Measurements from ENCODE around the gene CORT.
"Not testable (repeated sequence)": the region's sequence is repeated elsewhere in the genome, so short reads cannot be mapped to it uniquely, and the experiment has no call there.

The CORT gene, protein sequence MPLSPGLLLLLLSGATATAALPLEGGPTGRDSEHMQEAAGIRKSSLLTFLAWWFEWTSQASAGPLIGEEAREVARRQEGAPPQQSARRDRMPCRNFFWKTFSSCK

DNA sequence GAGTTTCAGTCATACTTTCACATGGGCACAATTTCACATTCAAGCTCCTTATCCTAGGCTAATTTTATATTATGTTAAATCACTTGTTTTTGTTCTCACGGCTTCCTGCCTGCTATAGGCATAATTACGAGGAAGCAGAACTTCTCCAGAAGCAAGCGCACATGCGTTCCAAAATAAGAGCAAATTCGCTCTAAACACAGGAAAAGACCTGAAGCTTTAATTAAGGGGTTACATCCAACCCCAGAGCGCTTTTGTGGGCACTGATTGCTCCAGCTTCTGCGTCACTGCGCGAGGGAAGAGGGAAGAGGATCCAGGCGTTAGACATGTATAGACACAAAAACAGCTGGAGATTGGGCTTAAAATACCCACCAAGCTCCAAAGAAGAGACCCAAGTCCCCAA, at the start of gene CORT:
CORT (plus strand) TSS at position 281 of the 400 bp plus-strand sequence. CDS start 193 bp downstream, outside the sequence.
- no peak for DNase-seq (ENCODE audit: low read depth in 2 of 2)

DNA sequence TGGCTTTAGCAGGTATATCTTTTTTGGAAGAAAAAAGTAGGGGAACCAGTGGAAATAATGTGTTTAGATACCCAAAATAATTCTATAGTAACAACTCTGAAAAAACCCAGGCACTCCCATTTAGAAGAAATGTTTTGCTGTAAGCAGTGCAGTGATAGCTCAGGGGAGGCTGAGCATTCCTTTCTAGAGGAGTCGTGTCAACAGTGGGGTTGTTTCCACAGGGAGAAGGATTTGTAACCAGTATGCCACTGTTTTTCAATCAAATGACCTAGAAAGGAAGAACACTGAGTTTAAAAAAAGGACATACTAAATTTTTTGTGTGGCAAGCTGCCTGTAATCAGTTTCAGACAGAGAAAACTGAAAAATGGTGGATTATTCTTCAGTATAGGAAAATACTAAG, 48.5 kb upstream of the CORT start:
- DNase-seq (ENCODE audit: low read depth in 2 of 2), result no peak

DNA sequence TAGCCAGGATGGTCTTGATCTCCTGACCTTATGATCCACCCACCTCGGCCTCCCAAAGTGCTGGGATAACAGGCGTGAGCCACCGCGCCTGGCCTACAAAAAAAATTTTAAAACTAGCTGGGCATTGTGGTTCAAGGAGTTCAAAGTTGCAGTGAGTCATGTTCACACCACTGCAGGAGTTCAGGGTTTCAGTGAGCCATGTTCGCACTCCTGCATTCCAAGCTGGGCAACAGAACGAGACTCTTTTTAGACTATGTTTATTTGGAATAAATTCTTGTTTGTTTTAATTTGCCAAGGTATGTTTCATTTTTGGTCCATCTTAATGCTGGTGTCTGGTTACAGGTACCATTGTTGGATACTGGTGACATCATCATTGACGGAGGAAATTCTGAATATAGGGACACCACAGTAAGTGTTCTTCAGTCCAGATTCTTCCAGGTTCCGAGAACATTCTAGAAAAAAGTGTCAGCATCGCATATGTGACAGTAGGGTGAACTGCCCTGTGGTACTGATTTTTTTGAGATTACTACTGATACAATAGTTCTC, 47.0 kb upstream of the CORT start:
- DNase-seq (ENCODE audit: low read depth in 2 of 2), result no peak

DNA sequence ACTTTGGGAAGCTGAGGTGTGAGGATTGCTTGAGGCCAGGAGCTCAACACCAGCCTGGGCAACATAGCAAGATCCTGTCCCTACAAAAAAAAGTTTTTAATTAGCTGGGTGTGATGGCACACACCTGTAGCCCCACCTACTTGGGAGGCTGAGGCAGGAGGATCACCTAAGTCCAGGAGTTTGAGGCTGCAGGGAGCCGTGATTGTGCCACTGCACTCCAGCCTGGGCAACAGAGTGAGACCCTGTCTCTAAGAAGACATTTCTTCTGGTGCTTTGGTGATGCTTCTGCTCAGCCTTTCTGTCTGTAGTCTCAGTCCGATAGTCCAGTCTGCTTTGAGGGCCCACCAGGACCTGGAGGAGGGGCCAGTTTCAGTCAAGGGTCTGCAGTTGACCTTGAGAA, 42.6 kb upstream of the CORT start:
- DNase-seq (ENCODE audit: low read depth in 2 of 2), result no peak

DNA sequence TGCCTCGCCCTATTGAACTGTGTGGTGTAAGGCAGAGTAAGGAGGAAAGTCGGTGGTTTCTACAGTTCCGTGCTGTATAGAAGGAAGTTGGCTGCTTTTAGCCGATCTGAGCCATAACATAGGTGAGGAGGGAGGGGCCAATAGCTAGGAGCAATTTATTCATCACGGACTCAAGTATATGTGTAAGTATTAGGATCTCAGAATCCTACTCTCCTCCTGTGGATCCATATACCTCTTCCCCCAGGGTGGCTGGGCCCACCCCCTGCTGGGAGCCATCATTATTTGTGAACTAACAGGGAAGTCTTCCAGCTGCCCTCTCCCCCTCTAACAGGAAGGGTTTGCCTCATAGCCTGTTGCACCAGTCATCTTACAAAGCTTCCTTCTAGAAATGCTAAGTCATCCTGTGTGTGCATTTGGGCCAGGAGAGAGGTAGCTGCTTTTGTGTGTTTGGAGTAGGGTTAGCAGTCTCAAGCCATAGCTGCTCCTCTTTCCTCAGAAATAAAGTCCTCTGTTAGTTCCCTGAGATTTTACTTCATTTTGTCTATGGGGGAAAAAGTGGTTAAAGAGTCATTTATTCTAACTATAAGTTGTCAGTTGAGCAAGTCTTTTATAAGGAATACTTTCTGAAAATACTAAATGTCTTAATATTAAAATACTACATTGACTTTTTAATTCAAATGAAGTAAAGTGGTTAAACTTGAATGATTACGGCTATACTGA, 34.5 kb upstream of the CORT start:
- DNase-seq (ENCODE audit: low read depth in 2 of 2), result no peak

DNA sequence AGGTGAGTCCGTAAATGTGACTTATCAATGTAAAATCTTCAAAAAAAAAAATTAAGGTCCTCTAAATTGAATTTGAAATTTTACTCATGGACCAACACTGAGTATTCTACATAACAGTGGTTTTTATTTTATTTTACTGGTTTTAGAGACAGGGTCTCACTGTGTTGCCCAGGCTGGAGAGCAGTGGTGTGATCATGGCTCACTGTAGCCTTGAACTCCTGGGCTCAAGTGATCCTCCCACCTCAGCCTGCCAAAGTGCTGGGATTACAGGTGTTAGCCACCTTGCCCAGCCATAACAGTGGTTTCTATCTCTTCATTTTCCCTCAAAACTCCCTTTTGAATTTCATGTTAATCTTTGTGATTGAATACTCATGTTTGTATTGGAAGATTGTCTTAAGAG, 33.9 kb upstream of the CORT start:
- not testable (repeated sequence) for DNase-seq (ENCODE audit: low read depth in 2 of 2)

DNA sequence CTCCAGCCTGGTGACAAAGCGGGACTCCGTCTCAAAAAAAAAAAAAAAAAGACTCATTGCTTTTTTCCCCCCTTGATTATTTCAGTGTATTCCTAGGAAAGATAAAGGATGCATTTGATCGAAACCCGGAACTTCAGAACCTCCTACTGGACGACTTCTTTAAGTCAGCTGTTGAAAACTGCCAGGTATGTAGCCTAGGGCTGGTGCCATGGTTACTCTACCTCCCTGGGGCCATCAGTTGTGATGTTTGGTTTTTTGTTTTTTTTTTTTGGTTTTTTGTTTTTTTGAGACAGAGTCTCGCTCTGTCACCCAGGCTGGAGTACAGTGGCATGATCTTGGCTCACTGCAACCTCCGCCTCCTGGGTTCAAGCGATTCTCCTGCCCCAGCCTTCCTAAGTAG, 31.1 kb upstream of the CORT start:
- DNase-seq (ENCODE audit: low read depth in 2 of 2), result not testable (repeated sequence)

DNA sequence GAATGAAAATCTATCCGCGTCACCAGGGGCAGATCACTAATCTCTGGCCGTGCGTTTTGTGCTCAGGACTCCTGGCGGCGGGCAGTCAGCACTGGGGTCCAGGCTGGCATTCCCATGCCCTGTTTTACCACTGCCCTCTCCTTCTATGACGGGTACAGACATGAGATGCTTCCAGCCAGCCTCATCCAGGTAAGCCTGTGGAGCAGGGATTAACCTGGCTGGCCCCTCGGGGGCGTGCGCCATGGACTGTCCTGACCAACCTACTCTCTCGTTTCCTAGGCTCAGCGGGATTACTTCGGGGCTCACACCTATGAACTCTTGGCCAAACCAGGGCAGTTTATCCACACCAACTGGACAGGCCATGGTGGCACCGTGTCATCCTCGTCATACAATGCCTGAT, 30.5 kb upstream of the CORT start:
- DNase-seq (ENCODE audit: low read depth in 2 of 2), result no peak

DNA sequence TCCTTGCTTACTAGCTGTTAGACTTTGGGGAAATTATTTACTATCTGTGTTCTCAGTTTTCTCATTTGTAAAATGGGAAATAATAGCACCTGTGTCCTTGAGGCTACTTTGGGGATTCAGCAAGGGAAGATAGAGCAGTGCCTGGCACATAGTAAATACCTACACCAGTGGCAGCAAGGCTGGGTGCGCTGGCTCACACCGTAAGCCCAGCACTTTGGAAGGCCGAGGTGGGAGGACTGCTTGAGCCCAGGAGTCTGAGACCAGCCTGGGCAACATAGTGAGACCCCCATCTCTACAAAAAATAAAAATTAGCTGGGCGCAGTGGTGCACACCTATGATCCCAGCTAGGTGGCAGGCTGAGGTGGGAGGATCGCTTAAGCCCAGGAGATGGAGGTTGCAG, 28.2 kb upstream of the CORT start:
- DNase-seq (ENCODE audit: low read depth in 2 of 2), result no peak

DNA sequence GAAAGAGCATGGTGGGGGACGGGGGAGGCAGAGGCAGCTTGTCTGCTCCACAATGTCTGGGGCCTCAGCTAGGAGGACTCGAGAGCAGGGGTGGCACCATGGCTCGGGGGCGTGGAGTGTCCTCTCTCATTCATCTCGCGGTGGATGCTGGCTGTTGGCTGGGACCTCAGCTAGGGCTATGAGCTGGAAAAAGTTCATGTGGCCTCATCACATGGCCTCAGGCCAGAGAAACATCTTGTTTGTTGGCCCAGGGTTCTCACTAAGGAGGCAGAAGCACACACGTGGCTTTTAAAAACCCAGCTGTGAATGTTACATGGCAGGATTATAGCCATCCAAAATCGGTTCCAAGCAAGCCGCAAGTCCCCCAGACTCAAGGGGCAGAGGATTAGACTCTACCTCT, 25.8 kb upstream of the CORT start:
- DNase-seq (ENCODE audit: low read depth in 2 of 2), result no peak

DNA sequence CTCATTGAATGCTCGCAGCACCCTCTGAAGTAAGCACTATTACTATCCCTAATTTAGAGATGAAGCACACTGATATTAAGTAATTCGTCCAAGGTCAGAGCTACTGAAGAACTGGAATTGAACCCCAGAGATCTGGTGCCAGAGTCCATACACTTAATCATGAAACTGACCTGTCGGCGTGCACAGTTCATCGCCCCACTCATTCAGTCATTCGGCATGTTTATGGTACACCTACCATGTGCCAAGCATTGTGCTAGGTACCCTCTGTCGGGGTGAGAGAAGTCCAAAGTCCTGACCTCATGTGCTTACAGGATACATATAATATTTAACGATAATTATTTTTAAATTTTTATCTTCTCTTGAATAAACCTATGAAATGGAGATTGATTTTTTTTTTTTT, 25.2 kb upstream of the CORT start:
- no peak for DNase-seq (ENCODE audit: low read depth in 2 of 2)

DNA sequence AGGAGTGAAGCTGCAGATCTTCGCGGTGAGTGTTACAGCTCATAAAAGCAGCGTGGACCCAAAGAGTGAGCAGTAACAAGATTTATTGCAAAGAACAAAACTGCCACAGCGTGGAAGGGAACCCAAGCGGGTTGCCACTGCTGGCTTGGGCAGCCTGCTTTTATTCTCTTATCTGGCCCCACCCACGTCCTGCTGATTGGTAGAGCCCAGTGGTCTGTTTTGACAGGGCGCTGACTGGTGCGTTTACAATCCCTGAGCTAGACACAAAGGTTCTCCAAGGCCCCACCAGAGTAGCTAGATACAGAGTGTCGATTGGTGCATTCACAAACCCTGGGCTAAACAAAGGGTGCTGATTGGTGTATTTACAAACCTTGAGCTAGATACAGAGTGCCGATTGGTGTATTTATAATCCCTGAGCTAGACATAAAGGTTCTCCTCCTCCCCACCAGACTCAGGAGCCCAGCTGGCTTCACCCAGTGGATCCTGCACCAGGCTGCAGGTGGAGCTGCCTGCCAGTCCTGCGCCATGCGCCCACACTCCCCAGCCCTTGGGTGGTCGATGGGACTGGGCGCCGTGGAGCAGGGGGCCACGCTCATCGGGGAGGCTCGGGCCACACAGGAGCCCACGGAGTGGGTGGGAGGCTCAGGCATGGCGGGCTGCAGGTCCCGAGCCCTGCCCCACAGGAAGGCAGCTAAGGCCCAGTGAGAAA, 23.9 kb upstream of the CORT start:
- DNase-seq (ENCODE audit: low read depth in 2 of 2), result not testable (repeated sequence)

DNA sequence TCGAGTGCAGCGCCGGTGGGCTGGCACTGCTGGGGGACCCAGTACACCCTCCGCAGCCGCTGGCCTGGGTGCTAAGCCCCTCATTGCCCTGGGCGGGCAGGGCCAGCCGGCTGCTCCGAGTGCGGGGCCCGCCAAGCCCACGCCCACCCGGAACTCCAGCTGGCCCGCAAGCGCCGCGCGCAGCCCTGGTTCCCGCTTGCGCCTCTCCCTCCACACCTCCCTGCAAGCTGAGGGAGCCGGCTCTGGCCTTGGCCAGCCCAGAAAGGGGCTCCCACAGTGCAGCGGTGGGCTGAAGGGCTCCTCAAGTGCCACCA, 23.3 kb upstream of the CORT start:
- not testable (repeated sequence) for DNase-seq (ENCODE audit: low read depth in 2 of 2)

DNA sequence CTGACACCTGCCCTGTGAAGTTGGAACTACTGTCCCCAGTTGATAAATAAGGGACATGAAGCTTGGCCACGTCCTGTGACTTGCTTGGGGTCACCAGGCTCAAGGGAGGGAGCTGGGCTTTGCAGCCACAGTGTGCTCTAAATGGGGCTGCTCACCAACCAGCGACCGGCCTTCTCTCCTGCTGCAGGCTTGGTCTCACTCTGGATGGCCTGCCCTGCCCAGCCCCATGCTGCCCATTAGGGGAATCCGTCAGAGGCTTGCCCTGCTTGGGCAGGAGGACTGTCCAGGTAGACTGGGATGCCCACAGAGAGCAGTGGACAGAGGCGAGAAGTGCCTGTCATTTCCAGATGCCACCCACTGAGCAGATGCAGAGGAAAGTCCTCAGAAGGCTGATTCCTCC, 20.8 kb upstream of the CORT start:
- DNase-seq (ENCODE audit: low read depth in 2 of 2), result no peak

DNA sequence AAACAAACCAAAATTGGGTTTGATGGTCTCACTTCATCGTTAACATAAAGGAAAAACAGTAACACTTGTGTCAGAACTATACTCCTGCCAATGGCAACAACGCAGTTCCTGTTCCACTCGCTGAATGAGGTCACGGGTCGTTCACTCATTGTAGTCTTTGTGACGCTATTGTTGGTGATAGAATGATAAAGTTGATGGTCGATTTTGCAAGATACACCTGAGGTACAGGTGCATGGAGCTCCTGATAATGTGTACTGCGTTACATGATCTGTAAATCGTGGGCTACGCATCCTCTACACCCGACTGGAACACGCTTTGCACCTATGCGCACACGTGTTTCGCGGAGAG, 20.0 kb upstream of the CORT start:
- no peak for DNase-seq (ENCODE audit: low read depth in 2 of 2)

DNA sequence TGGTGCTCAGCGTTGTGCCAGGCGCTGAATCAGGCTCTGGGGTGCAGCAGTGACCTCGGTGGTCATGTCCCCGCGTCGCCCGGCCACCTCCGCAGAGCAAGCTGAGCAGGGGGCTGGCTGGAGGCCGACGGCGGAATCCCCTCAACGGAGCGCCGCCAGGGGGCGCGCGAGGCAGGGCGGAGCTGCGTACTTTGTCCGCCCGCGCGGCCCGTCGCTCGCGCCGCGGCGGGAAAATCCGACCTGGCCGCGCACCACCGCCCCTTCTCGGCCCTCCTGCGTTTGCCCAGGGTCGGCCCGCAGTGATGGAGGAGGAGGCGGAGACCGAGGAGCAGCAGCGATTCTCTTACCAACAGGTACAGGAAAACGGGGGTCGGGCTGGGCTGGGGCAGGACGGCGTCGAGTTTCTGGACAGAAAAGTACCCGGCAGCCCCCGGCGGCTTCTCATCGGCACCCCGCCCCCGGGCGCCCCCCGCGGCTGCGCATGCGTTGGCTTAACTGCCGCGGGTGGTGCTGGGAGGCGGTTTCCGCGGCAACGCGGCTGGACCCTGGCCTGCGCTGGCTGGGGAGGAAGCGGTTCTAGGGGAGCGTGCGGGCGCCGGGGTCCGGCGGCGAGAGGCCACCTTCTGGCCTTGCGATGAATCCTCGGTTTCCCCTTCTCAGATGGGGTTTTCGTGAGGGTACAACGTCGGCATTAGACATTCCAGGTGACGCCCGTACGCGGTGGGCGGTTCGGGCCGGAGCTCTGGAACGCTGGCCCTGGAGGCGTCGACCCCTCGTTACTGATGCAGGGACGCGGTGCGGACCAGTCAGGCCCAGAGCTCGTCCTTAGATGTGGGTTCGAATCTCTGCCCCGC, 19.4 kb upstream of the CORT start, which contains the start of gene CENPS:
CENPS (plus strand) TSS at position 218 of the 854 bp plus-strand sequence; CDS start at position 303, 85 bp downstream.
- peak; percentile 85 to 90 for DNase-seq (ENCODE audit: low read depth in 2 of 2)

DNA sequence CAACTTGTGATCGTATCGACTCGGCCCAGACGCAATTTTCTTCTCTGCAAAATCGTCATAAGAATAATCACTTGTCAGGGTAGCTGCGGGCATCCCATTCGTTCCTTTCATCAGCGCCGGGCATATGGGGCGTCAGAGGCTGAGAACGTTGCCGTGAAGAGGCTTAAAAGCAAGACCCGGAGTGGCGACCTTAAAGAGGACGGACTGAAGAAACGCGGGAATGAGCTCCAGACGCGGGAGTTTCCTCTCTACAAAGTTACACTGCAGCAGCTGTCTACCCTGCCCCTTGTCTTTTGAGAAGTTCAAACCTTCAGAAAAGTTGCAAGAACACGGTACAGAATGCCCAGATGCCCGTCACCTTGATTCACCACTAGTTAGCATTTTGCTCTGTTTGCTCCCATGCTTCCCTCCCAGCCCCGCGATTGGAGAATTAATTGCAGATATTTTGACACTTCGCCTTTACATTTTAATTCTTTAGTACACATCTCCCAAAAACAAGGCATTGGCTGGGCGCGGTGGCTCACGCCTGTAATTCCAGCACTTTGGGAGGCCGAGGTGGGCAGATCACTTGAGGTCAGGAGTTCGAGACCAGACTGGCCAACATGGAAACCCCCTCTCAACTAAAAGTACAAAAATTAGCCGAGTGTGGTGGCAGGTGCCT, 18.6 kb upstream of the CORT start:
- no peak for DNase-seq (ENCODE audit: low read depth in 2 of 2)

DNA sequence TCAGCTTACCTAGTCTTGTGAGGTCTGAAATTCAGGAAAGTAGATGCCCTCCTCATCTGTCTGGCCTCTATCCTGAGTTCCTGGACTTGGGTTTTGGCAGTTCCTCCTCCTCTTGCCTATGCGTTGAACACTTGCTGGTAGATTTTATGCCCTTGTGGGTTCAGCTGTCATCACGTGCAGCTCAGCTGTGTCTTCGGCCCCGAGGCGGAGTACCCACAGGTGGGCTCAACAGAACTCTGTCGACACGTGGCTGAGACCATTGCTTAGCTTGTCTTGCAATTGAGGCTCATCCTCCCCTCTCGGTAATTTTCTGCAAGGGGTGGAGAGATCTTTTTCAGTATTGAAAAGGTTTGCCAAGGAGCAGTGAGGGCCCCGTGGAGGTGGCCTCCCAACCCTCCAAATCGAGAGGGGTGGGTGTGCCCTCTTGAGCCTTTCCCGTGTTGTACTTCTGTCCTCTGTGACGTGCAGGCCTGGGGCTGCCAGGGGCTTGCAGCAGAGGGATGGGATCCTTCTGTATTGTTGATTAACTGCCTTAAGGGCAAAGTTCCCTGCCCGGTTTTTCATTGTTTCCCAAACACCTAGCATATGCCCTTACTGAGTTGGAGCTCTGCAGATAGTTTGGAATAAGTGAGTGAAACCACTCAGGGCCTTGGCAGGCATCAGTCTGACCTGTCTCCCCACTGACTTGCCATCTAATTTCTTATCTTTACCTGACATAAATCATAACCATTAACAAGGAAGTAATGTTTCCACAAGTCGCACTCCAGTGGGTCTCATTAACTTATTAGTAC, 16.7 kb upstream of the CORT start:
- DNase-seq (ENCODE audit: low read depth in 2 of 2), result no peak

DNA sequence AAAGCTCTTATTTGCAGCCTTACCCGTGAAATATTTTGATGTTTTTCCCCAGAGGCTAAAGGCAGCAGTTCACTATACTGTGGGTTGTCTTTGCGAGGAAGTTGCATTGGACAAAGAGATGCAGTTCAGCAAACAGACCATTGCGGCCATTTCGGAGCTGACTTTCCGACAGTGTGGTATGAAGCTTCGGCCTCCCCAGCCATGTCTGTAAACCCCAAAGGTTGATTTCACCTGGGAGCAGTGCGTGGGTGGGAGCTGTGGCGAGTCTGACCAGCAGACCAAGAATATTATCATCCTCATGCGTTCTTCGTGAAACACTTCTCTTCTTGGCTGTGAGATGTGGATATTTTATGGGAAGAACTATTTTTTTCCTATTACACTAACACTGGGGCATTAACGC, 16.0 kb upstream of the CORT start:
- DNase-seq (ENCODE audit: low read depth in 2 of 2), result no peak

DNA sequence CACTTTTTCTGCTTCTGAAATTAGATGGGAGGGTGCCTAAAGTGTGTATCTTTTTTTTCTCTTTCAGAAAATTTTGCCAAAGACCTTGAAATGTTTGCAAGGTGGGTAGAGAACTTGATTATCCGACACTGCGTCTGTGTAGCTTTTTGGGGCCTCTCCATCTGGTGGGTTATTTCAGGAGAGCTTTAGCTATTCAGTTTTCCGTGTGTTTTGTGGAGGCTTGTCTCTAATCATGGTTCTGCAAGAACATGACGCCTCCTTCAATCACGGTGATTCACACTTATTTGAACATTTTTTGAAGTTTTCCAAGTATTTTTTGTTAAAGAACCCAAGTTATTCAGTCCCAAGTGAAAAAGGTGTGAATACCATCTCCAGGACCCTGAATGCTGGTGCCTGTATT, 15.2 kb upstream of the CORT start:
- no peak for DNase-seq (ENCODE audit: low read depth in 2 of 2)

DNA sequence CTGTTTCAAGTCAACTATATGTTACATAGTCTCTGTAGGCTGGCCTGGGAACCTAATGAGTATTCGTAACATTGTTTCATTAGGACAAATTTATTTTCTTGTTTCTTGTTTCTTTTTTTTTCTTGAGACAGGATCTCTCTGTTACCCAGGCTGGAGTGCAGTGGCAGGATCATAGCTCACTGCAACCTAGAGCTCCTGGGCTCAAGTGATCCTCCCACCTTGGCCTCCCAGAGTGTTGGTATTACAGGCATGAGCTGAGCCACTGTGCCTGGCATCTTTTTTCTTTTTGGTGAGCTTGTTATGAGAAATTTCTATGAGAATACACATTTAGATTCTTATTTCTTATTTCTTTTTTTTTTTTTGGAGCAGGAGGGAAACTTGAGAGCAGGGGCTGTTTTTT, 12.8 kb upstream of the CORT start:
- no peak for DNase-seq (ENCODE audit: low read depth in 2 of 2)

Measured in stimulated activated CD8-positive, alpha-beta memory T cell treated with anti-CD3 and anti-CD28 coated beads, Interleukin-7, amount 100 ng/mL, for 1 hour (primary cell).